Neural progenitor cell (in vitro differentiated cells): ENCODE data around the gene AUTS2. TPM values are rescaled to one million over a fixed set of nuclear protein-coding genes. Genes with fewer than 3 reads are reported as not detected.

Source experiments
- DNase-seq: peaks from one replicate; pipeline ENCODE4 v3.0.0-alpha.2; 2016; ENCODE audit warnings: low spot score
- H2AFZ ChIP-seq: fragments of 200-600 bp; sonication (generic); replicated peaks from 2 replicates; pipeline ENCODE4 v1.6.1; 2016; ENCODE audit warnings: antibody characterized with exemption
- H3F3A ChIP-seq: fragments of 200-600 bp; sonication (generic); 2 replicates; pipeline ENCODE4 v1.6.1; 2016; ENCODE audit warnings: antibody characterized with exemption, low read depth
- H3K27ac ChIP-seq: fragments of 200-600 bp; sonication (generic); 2 replicates; pipeline ENCODE4 v1.5.1; 2016; ENCODE audit warnings: mild to moderate bottlenecking
- H3K27me3 ChIP-seq: fragments of 200-600 bp; sonication (generic); 2 replicates; pipeline ENCODE4 v1.6.1; 2016; ENCODE audit warnings: mild to moderate bottlenecking, moderate library complexity
- H3K36me3 ChIP-seq: fragments of 200-600 bp; sonication (generic); 2 replicates; pipeline ENCODE4 v1.5.1; 2016
- H3K4me1 ChIP-seq: fragments of 200-600 bp; sonication (generic); 2 replicates; pipeline ENCODE4 v1.6.1; 2016; ENCODE audit warnings: mixed run types
- H3K4me2 ChIP-seq: fragments of 200-600 bp; sonication (generic); 2 replicates; pipeline ENCODE4 v1.6.1; 2016
- H3K4me3 ChIP-seq: fragments of 200-600 bp; sonication (generic); 2 replicates; pipeline ENCODE4 v1.5.1; 2016
- H3K79me2 ChIP-seq: fragments of 200-600 bp; sonication (generic); 2 replicates; pipeline ENCODE4 v1.6.1; 2016; ENCODE audit warnings: low read depth
- H3K9ac ChIP-seq: fragments of 200-600 bp; sonication (generic); 2 replicates; pipeline ENCODE4 v1.6.1; 2016
- H3K9me3 ChIP-seq: fragments of 200-600 bp; sonication (generic); 2 replicates; pipeline ENCODE4 v1.5.1; 2016; ENCODE audit warnings: low read depth
- H4K20me1 ChIP-seq: fragments of 200-600 bp; sonication (generic); 2 replicates; pipeline ENCODE4 v1.6.1; 2016; ENCODE audit warnings: low read depth
- H3K27ac Mint-ChIP-seq: 3 replicates; pipeline ENCODE4 v1.8.0; 2021; ENCODE audit warnings: mixed read lengths
- H3K27me3 Mint-ChIP-seq: 2 replicates; pipeline ENCODE4 v1.8.0; 2022; ENCODE audit warnings: low read depth, mild to moderate bottlenecking, inconsistent platforms, moderate library complexity, mixed read lengths; ENCODE audit not compliant: insufficient read depth
- H3K36me3 Mint-ChIP-seq: 3 replicates; pipeline ENCODE4 v1.8.0; 2021; ENCODE audit warnings: mixed read lengths
- H3K4me1 Mint-ChIP-seq: 3 replicates; pipeline ENCODE4 v1.8.0; 2021; ENCODE audit warnings: mixed read lengths
- H3K4me3 Mint-ChIP-seq: 3 replicates; pipeline ENCODE4 v1.8.0; 2021; ENCODE audit warnings: mild to moderate bottlenecking, moderate library complexity, mixed read lengths
- H3K9me3 Mint-ChIP-seq: 3 replicates; pipeline ENCODE4 v1.8.0; 2020; ENCODE audit warnings: mixed read lengths
- EZH2 ChIP-seq: fragments of 200-600 bp; sonication (generic); IDR thresholded peaks from 2 replicates; pipeline ENCODE4 v1.6.1; 2017; ENCODE audit warnings: antibody characterized with exemption, mild to moderate bottlenecking, moderate library complexity
- EZH2phosphoT487 ChIP-seq: fragments of 200-600 bp; sonication (generic); IDR thresholded peaks from 2 replicates; pipeline ENCODE4 v1.6.1; 2017; ENCODE audit warnings: antibody characterized with exemption
- total RNA-seq: library from RNA; depleted of rRNA; stranded (reverse); fragments of >200 nt; gene quantifications from 2 replicates; pipeline ENCODE4 v1.2.3, GENCODE V29; 2015; ENCODE audit warnings: low replicate concordance
- TF ChIP-seq, protein P1 (sequence below): fragments of 200-600 bp; sonication (generic); IDR thresholded peaks from 2 replicates; pipeline ENCODE4 v1.5.1; 2017; ENCODE audit warnings: antibody characterized with exemption, mild to moderate bottlenecking

AUTS2 gene
- total RNA-seq, 1 donor from 2014 or later = 50.0 TPM

DNA sequence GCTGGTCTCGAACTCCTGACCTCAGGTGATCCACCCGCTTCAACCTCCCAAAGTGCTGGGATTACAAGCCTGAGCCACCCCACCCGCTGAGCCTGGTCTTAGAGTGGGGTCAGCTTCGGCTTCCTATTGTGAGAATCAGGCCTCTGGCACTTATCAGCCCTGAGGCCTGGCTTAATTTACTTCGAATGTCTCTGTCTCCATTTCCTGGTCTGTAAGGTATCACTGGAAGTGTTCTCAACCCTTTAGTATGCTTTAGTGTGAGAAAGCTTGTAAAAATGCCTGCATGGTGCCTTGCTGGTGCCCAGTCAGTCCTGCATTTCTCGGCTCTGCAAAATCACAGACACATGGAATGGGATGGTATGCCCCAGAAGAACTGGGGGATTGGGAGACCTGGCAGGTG lies 862.3 kb downstream of the AUTS2 start:
- H3K9me3 ChIP-seq = no peaks in the 10 kb centered on the region
- TF ChIP-seq, protein P1, sequence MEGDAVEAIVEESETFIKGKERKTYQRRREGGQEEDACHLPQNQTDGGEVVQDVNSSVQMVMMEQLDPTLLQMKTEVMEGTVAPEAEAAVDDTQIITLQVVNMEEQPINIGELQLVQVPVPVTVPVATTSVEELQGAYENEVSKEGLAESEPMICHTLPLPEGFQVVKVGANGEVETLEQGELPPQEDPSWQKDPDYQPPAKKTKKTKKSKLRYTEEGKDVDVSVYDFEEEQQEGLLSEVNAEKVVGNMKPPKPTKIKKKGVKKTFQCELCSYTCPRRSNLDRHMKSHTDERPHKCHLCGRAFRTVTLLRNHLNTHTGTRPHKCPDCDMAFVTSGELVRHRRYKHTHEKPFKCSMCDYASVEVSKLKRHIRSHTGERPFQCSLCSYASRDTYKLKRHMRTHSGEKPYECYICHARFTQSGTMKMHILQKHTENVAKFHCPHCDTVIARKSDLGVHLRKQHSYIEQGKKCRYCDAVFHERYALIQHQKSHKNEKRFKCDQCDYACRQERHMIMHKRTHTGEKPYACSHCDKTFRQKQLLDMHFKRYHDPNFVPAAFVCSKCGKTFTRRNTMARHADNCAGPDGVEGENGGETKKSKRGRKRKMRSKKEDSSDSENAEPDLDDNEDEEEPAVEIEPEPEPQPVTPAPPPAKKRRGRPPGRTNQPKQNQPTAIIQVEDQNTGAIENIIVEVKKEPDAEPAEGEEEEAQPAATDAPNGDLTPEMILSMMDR = no peak
- TF ChIP-seq EZH2phosphoT487 (no peak), EZH2 (no peak)
- no peak overlapping the region for H3K9ac ChIP-seq
- H3F3A ChIP-seq = peaks cover 2% of the 10 kb centered on the region
- H3K79me2 ChIP-seq = no peaks in the 10 kb centered on the region
- no peaks in the 10 kb centered on the region for H3K36me3 ChIP-seq
- peaks cover 8% of the 10 kb centered on the region for H3K4me1 ChIP-seq
- no peak overlapping the region for H3K4me3 Mint-ChIP-seq
- no peaks in the 10 kb centered on the region for H3K36me3 Mint-ChIP-seq
- H3K27ac ChIP-seq = no peak overlapping the region
- no peak overlapping the region for H3K4me2 ChIP-seq
- no peak for DNase-seq
- H3K27me3 Mint-ChIP-seq = peaks cover 2% of the 10 kb centered on the region
- H3K4me1 Mint-ChIP-seq = peaks cover 40% of the 10 kb centered on the region
- H4K20me1 ChIP-seq = no peaks in the 10 kb centered on the region
- H3K27me3 ChIP-seq = no peaks in the 10 kb centered on the region
- no peak overlapping the region for H3K4me3 ChIP-seq
- no peaks in the 10 kb centered on the region for H3K9me3 Mint-ChIP-seq
- H3K27ac Mint-ChIP-seq = no peak overlapping the region
- H2AFZ ChIP-seq = no peak overlapping the region

DNA sequence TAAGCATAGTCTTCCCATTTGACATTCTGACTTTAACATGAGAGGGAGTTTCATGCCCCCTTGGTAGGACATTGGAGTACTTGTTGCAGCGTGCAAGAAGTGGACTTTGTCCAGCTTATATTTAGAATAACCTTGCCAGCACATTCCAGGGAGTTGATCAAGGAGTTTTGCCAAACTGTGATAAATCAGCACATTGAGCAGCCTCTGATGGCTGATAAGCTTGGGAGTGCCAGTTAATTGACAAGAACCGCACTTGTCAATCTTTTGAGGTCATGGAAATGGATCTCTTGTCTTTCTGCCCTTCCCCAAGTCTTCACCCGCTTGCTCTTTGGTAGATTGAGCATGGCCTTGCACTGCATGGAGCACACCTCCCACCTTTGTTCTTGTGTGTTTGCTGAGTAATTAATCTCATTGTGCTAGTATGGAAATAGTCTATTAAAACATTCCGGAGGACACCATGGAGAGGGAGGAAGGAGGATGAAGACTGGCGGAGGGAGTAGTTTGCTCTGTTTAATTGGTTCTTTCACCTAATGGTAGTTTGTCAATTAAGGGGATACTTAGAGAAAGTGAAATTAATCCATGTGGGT lies 865.2 kb downstream of the AUTS2 start:
- peaks cover 2% of the 10 kb centered on the region for H3F3A ChIP-seq
- no peak overlapping the region for H3K4me3 Mint-ChIP-seq
- no peaks in the 10 kb centered on the region for H3K27me3 ChIP-seq

DNA sequence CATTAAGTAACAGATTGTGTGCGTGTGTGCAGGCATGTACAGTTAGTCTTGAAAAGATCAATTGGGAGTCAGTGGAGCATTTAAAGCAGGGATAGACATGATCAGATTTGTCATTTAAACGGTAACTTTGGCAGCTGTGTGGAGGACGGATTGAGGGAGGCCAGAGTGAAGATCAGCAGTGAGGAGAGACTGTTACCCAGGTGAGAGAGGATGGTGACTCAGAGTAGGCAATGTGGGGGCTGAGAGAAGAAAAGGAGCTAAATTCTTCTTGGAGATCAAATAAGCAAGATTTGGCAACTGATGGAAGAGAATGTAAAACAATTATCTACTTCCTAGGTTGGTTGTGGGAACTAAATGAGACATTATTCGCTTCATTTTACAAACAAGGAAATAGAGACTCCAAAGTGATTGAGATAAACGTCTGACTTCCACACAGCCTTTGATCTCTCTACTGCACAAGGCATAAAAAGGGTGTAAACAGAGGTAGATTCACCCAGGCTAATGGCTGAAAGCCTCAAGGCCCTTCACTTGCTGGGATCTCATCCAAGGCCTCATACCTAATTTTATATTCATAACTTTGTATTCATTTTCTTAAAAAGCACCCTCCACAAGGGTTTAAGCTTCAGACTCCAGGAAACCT lies 868.6 kb downstream of the AUTS2 start:
- TF ChIP-seq, protein P1 = no peak
- TF ChIP-seq EZH2 = no peak
- TF ChIP-seq EZH2phosphoT487 = no peak
- no peak overlapping the region for H3K4me3 Mint-ChIP-seq
- peaks cover 2% of the 10 kb centered on the region for H3K27me3 Mint-ChIP-seq
- H3K4me1 Mint-ChIP-seq = peaks cover 26% of the 10 kb centered on the region
- no peaks in the 10 kb centered on the region for H3K27me3 ChIP-seq
- no peak overlapping the region for H2AFZ ChIP-seq
- H3K36me3 Mint-ChIP-seq = no peaks in the 10 kb centered on the region
- no peak overlapping the region for H3K27ac ChIP-seq
- no peaks in the 10 kb centered on the region for H3K79me2 ChIP-seq
- no peak for DNase-seq
- H4K20me1 ChIP-seq = no peaks in the 10 kb centered on the region
- H3K4me2 ChIP-seq = no peak overlapping the region
- H3K36me3 ChIP-seq = no peaks in the 10 kb centered on the region
- H3K27ac Mint-ChIP-seq = no peak overlapping the region
- peaks cover 12% of the 10 kb centered on the region for H3K4me1 ChIP-seq
- H3F3A ChIP-seq = no peaks in the 10 kb centered on the region
- no peaks in the 10 kb centered on the region for H3K9me3 Mint-ChIP-seq
- no peak overlapping the region for H3K9ac ChIP-seq
- H3K9me3 ChIP-seq = no peaks in the 10 kb centered on the region
- no peak overlapping the region for H3K4me3 ChIP-seq

More for the DNA sequence above, 865.2 kb downstream of the AUTS2 start:
- Histone ChIP-seq H3K4me1 (peaks cover 2% of the 10 kb centered on the region), H4K20me1 (no peaks in the 10 kb centered on the region), H2AFZ (no peak overlapping the region), H3K79me2 (no peaks in the 10 kb centered on the region), H3K4me3 (no peak overlapping the region), H3K9me3 (no peaks in the 10 kb centered on the region), H3K27ac (no peak overlapping the region), H3K9ac (no peak overlapping the region), H3K4me2 (no peak overlapping the region), H3K36me3 (no peaks in the 10 kb centered on the region)
- H3K27ac Mint-ChIP-seq = no peak overlapping the region
- H3K36me3 Mint-ChIP-seq = no peaks in the 10 kb centered on the region
- peaks cover 2% of the 10 kb centered on the region for H3K27me3 Mint-ChIP-seq
- H3K4me1 Mint-ChIP-seq = peaks cover 21% of the 10 kb centered on the region
- H3K9me3 Mint-ChIP-seq = no peaks in the 10 kb centered on the region
- no peak for DNase-seq
- TF ChIP-seq, protein P1 = no peak
- TF ChIP-seq EZH2 (no peak), EZH2phosphoT487 (no peak)
